ENCODE measurements around the gene FCER2. TPM values are rescaled to one million over a fixed set of nuclear protein-coding genes. Genes with fewer than 3 reads are reported as not detected.

FCER2 gene
- total RNA-seq, 1 experiment from 2014 or later, result not detected

Other genes with a start within 250 kb of the FCER2 start
- gene PEX11G, start 213.1 kb downstream of the FCER2 start, total RNA-seq (2014; rRNA removed), result 3.5 and 3.8 TPM in 2 replicates
- 59.1 and 59.6 TPM in 2 replicates for gene ZNF358, start 186.0 kb downstream of the FCER2 start, total RNA-seq (2014; rRNA removed)
- gene MCOLN1, start 179.5 kb downstream of the FCER2 start, total RNA-seq (2014; rRNA removed), result 7.4 and 8.9 TPM in 2 replicates
- gene PNPLA6, start 166.4 kb downstream of the FCER2 start, total RNA-seq (2014; rRNA removed), result 64.7 and 81.5 TPM in 2 replicates
- not detected in 2 replicates for gene CAMSAP3, start 106.3 kb downstream of the FCER2 start, total RNA-seq (2014; rRNA removed)
- 37.1 and 39.0 TPM in 2 replicates for gene XAB2, start 72.6 kb downstream of the FCER2 start, total RNA-seq (2014; rRNA removed)
- gene PET100, start 72.3 kb downstream of the FCER2 start, total RNA-seq (2014; rRNA removed), result 6.4 and 13.1 TPM in 2 replicates
- gene PCP2, start 68.4 kb downstream of the FCER2 start, total RNA-seq (2014; rRNA removed), result not detected in 2 replicates
- gene STXBP2, start 65.0 kb downstream of the FCER2 start, total RNA-seq (2014; rRNA removed), result 0.11 TPM in 1 of 2 replicates, not detected in the other
- gene RETN, start 33.1 kb downstream of the FCER2 start, total RNA-seq (2014; rRNA removed), result not detected in 2 replicates
- gene MCEMP1, start 25.0 kb downstream of the FCER2 start, total RNA-seq (2014; rRNA removed), result not detected in 2 replicates
- gene TRAPPC5, start 21.3 kb downstream of the FCER2 start, total RNA-seq (2014; rRNA removed), result 96.8 and 101 TPM in 2 replicates
- not detected in 2 replicates for gene CLEC4G, start 30.0 kb upstream of the FCER2 start, total RNA-seq (2014; rRNA removed)
- not detected in 2 replicates for gene CD209, start 45.4 kb upstream of the FCER2 start, total RNA-seq (2014; rRNA removed)
- gene CLEC4M, start 61.1 kb upstream of the FCER2 start, total RNA-seq (2014; rRNA removed), result not detected in 2 replicates
- gene EVI5L, start 128.1 kb upstream of the FCER2 start, total RNA-seq (2014; rRNA removed), result 19.5 and 21.5 TPM in 2 replicates
- gene PRR36, start 172.3 kb upstream of the FCER2 start, total RNA-seq (2014; rRNA removed), result not detected in 2 replicates
- 1.6 and 1.9 TPM in 2 replicates for gene LRRC8E, start 186.4 kb upstream of the FCER2 start, total RNA-seq (2014; rRNA removed)
- 9.8 and 13.0 TPM in 2 replicates for gene MAP2K7, start 201.7 kb upstream of the FCER2 start, total RNA-seq (2014; rRNA removed)
- 1.9 and 3.5 TPM in 2 replicates for gene TGFBR3L, start 212.7 kb upstream of the FCER2 start, total RNA-seq (2014; rRNA removed)
- 25.5 and 28.8 TPM in 2 replicates for gene SNAPC2, start 218.2 kb upstream of the FCER2 start, total RNA-seq (2014; rRNA removed)
- 1.6 and 3.2 TPM in 2 replicates for gene CTXN1, start 224.0 kb upstream of the FCER2 start, total RNA-seq (2014; rRNA removed)
- 49.0 and 50.5 TPM in 2 replicates for gene TIMM44, start 241.5 kb upstream of the FCER2 start, total RNA-seq (2014; rRNA removed)

Data from LHCN-M2 (cell line).